ENCODE measurements around the gene PHF11. TPM values are rescaled to one million over a fixed set of nuclear protein-coding genes. Genes with fewer than 3 reads are reported as not detected.
"Not testable (repeated sequence)": the region's sequence is repeated elsewhere in the genome, so short reads cannot be mapped to it uniquely, and the experiment has no call there.

PHF11 gene
- total RNA-seq, 1 donor from 2014 or later = 15.1 TPM

DNA sequence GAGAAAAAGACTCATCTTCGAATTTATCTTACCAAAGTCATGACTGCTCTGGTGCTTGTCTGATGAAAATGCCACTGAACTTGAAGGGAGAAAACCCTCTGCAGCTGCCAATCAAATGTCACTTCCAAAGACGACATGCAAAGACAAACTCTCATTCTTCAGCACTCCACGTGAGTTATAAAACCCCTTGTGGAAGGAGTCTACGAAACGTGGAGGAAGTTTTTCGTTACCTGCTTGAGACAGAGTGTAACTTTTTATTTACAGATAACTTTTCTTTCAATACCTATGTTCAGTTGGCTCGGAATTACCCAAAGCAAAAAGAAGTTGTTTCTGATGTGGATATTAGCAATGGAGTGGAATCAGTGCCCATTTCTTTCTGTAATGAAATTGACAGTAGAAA is 19.2 kb upstream of the PHF11 start:
- intact Hi-C loops (cut with micrococcal nuclease) = no loop called here
- TF ChIP-seq, protein P1, sequence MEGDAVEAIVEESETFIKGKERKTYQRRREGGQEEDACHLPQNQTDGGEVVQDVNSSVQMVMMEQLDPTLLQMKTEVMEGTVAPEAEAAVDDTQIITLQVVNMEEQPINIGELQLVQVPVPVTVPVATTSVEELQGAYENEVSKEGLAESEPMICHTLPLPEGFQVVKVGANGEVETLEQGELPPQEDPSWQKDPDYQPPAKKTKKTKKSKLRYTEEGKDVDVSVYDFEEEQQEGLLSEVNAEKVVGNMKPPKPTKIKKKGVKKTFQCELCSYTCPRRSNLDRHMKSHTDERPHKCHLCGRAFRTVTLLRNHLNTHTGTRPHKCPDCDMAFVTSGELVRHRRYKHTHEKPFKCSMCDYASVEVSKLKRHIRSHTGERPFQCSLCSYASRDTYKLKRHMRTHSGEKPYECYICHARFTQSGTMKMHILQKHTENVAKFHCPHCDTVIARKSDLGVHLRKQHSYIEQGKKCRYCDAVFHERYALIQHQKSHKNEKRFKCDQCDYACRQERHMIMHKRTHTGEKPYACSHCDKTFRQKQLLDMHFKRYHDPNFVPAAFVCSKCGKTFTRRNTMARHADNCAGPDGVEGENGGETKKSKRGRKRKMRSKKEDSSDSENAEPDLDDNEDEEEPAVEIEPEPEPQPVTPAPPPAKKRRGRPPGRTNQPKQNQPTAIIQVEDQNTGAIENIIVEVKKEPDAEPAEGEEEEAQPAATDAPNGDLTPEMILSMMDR (IDR thresholded peaks at IDR 0.05; ENCODE audit: borderline replicate concordance) = no peak
- no peak overlapping the region for H3K4me3 ChIP-seq
- H3K9me3 ChIP-seq (replicated peaks) = no peaks in the 10 kb centered on the region
- no peak overlapping the region for H3K27ac ChIP-seq (replicated peaks)
- H3K4me1 ChIP-seq = peaks cover 10% of the 10 kb centered on the region
- H3K36me3 ChIP-seq = peaks cover 87% of the 10 kb centered on the region
- DNase-seq = no peak
- no peaks in the 10 kb centered on the region for H3K27me3 ChIP-seq (ENCODE audit: low read depth)

DNA sequence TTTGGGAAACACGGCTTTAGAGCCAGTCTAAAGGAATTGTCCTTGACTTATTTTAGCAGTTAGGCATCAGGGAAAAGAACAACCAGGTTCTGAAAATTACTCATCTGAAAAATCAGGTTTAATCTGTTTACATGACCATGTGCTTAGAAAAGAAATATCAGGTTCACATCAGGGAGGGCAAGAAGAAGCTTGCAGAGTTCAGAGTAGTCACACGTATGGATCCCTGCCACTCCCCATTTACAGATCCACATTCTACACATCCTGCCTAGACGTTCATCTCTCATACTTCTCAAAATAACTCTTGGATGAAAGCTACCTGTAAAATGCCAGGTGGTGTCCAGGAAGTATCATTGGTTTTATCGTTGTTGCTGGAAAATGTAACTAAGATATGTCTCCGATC is 14.0 kb upstream of the PHF11 start:
- Histone ChIP-seq H3K9me3 (replicated peaks) (no peaks in the 10 kb centered on the region), H3K27ac (replicated peaks) (no peak overlapping the region), H3K4me3 (no peak overlapping the region), H3K27me3 (ENCODE audit: low read depth) (no peaks in the 10 kb centered on the region), H3K36me3 (peaks cover 89% of the 10 kb centered on the region), H3K4me1 (no peaks in the 10 kb centered on the region)
- no peak for DNase-seq
- intact Hi-C loops (cut with micrococcal nuclease) = no loop called here
- TF ChIP-seq, protein P1 (IDR thresholded peaks at IDR 0.05; ENCODE audit: borderline replicate concordance) = no peak

DNA sequence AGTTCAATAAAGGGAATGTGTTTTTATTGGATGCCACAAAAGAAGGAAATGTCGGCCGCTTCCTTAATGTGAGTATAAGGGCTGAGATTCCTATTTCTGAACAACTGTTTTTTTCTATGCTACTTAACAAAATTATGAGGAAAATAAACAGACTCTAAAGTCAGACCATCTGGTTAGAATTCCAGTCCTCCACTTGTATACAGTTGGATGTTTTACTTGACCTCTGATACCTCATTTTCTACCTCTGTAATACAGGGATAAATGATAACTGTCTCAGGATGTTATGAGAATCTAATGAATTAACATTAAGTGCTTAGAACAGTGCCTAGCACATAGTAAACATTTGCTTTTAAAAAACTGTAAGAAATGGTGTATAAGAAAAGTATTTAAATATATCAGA is 7.2 kb upstream of the PHF11 start:
- Histone ChIP-seq H3K27me3 (ENCODE audit: low read depth) (no peaks in the 10 kb centered on the region), H3K4me3 (no peak overlapping the region), H3K27ac (replicated peaks) (no peak overlapping the region), H3K4me1 (no peaks in the 10 kb centered on the region), H3K36me3 (peaks cover 56% of the 10 kb centered on the region), H3K9me3 (replicated peaks) (no peaks in the 10 kb centered on the region)
- intact Hi-C loops (cut with micrococcal nuclease) = no loop called here
- TF ChIP-seq, protein P1 (IDR thresholded peaks at IDR 0.05; ENCODE audit: borderline replicate concordance) = no peak
- DNase-seq = no peak

DNA sequence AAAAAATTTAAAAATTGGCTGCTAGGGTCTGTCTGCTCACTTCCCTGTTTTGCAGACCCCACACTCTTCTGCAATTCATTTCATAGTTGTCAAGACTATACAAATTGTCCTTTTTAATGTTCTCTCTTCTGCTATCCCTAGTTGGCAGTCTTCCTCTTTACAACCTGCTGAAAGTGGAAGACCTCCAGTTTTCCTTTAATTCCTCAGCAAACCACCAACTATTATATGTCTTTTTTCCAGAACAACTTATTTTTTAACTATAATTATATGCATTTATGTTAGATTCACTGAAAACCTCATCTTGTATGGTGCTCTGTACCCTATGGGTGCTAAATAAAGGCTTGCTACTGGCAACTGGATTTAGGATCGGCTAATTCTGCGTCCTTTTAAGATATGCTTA is 1.1 kb upstream of the PHF11 start:
- intact Hi-C loops (cut with micrococcal nuclease) = no loop called here
- Histone ChIP-seq H3K4me3 (peak overlapping the region; percentile 86), H3K9me3 (replicated peaks) (no peaks in the 10 kb centered on the region), H3K27ac (replicated peaks) (peak overlapping the region; percentile 98), H3K27me3 (ENCODE audit: low read depth) (no peaks in the 10 kb centered on the region), H3K36me3 (peaks cover 10% of the 10 kb centered on the region), H3K4me1 (peaks cover 19% of the 10 kb centered on the region)
- TF ChIP-seq, protein P1 (IDR thresholded peaks at IDR 0.05; ENCODE audit: borderline replicate concordance) = no peak
- DNase-seq = no peak

DNA sequence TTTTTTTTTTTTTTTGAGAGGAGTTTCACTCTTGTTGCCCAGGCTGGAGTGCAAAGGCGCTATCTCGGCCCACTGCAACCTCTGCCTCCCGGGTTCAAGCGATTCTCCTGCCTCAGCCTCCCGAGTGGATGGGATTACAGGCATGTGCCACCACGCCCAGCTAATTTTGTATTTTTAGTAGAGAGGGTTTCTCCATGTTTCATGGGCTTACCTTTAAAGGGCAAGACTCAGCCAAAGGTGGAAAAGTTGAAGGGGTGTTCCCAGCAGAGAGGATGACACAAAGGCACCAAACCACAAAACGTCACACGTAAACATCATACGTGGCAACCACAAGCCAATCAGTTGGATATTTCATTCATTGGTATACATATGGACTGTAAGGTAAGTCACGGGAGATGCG is 1.1 kb downstream of the PHF11 start:
- intact Hi-C loops (cut with micrococcal nuclease); DNase-seq; H3K9me3 ChIP-seq (replicated peaks); H3K36me3 ChIP-seq; H3K27me3 ChIP-seq (ENCODE audit: low read depth): not testable (repeated sequence)
- Histone ChIP-seq H3K4me3 (peak overlapping the region; percentile 86), H3K27ac (replicated peaks) (peak overlapping the region; percentile 98), H3K4me1 (peaks cover 19% of the 10 kb centered on the region)

DNA sequence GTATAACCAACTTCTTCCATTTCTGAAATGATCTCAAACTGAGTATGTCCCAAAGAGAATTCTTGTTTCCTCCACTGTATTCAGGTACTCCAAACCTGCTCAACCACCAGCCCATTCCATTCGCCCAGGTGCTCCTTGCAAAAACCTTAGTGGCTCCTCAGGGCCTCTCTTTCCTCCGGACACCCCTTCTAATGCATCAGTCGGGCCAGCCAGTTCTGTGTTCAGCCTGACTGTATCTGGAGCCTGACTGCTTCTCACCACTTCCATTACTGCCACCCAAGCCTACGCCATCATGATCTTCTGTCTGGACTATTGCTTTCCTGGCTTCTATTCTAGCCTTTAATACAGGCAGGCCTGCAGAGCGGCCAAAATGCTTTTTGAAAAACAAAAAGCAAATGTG is 1.5 kb downstream of the PHF11 start:
- TF ChIP-seq, protein P1 (IDR thresholded peaks at IDR 0.05; ENCODE audit: borderline replicate concordance) = no peak
- Histone ChIP-seq H3K9me3 (replicated peaks) (no peaks in the 10 kb centered on the region), H3K27ac (replicated peaks) (peak overlapping the region; percentile 98), H3K27me3 (ENCODE audit: low read depth) (no peaks in the 10 kb centered on the region), H3K4me3 (no peak overlapping the region), H3K4me1 (peaks cover 19% of the 10 kb centered on the region), H3K36me3 (no peaks in the 10 kb centered on the region)
- DNase-seq = no peak
- intact Hi-C loops (cut with micrococcal nuclease) = no loop called here
